Activated CD4-positive, alpha-beta T cell treated with anti-CD3 and anti-CD28 coated beads, Interleukin-2, amount 10 ng/mL, durations not matched to agents 24 days and 14 days (primary cell): Measurements from ENCODE around the gene SUSD6. TPM values are rescaled to one million over a fixed set of nuclear protein-coding genes. Genes with fewer than 3 reads are reported as not detected.

Experiments used
- DNase-seq: peaks from one replicate; pipeline ENCODE4 v3.0.0; 2022
- H3K27ac Mint-ChIP-seq: one replicate; pipeline ENCODE4 v1.8.0; 2022; ENCODE audit warnings: mild to moderate bottlenecking, mixed read lengths
- H3K27me3 Mint-ChIP-seq: one replicate; pipeline ENCODE4 v1.8.0; 2022; ENCODE audit warnings: mixed read lengths
- H3K36me3 Mint-ChIP-seq: one replicate; pipeline ENCODE4 v1.8.0; 2022; ENCODE audit warnings: low read depth, mild to moderate bottlenecking, mixed read lengths
- H3K4me1 Mint-ChIP-seq: one replicate; pipeline ENCODE4 v1.8.0; 2021; ENCODE audit warnings: mixed read lengths
- H3K4me3 Mint-ChIP-seq: one replicate; pipeline ENCODE4 v1.8.0; 2022; ENCODE audit warnings: mild to moderate bottlenecking, moderate library complexity, mixed read lengths
- H3K9me3 Mint-ChIP-seq: one replicate; pipeline ENCODE4 v1.8.0; 2021; ENCODE audit warnings: mixed read lengths
- intact Hi-C: fragments of 100-400 bp; cut with micrococcal nuclease; formaldehyde crosslinking; loops from one replicate; pipeline ENCODE4 v1.15.1; 2023
- total RNA-seq: library from RNA; stranded (reverse); gene quantifications from 2 replicates; pipeline ENCODE4 v1.2.3, GENCODE V29; 2022

The SUSD6 gene
- total RNA-seq, 1 donor from 2014 or later = 78.9 TPM

DNA sequence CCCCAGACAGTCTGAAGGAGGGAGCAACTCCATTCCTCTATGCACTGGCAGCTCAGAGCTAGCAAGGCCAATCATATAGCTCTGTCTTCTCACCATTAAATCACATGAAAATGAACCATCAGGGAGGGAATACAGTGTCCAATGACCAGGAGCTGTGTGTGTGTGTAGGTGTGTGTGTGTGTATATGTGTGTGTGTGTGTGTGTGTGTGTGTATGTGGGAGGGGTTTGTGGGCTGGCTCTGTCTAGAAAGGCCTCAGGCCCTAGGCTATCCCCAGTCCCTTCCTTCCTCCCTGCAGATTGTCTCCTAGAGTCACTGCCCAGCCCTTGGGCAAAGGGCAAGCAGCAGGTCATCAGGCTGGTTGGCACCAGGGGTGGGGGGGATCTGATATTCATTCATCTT, 5.7 kb upstream of the SUSD6 start:
- no peaks in the 10 kb centered on the region for H3K9me3 Mint-ChIP-seq
- no peak for DNase-seq
- no peaks in the 10 kb centered on the region for H3K27me3 Mint-ChIP-seq
- no peak overlapping the region for H3K27ac Mint-ChIP-seq
- H3K4me1 Mint-ChIP-seq = peaks cover 38% of the 10 kb centered on the region
- H3K4me3 Mint-ChIP-seq = no peak overlapping the region
- H3K36me3 Mint-ChIP-seq = no peaks in the 10 kb centered on the region
- intact Hi-C loops = no loop called here

DNA sequence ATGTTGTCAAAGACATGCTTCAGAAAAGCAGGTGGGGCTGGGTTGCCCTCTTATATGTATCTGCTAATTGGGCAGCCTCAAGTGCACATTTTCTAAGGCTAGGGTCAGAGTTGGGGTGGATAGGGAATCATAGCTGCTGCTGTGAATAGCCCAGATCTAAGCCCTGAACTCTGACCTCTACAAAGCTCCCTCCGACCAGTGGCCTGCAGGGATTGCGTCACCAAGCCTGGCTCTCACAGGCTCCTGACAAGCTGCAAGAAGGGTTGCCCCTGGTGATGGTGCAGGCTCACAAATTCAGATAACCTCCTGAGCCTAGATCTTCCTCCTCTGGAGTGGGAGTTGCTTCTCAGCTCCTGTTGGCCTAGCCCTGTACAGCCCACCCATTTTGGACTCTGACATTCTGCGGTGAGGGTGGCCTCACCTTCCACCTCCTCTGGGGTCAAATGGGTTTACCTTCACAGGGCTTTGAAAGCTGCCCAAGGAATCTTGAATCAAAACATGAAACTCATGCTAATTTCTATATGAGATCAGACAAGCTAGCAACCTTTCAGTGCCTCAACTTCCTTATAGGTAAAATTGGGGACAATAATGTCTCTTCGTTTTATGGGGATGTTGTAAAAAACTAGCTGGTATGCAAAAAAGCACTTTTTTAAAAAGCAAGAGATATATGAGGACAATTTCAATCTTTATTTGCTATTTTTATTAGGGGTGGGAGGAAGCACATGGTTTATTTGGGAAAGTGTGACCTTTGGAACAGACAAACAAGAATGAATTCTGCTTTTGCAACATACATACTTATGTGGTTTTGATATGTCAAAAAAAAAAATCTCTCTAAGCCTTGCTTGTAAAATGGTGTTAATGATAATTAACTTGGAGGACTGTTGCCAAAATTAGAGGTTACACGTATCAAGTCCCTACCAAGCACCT, 4.9 kb upstream of the SUSD6 start:
- H3K4me1 Mint-ChIP-seq = peaks cover 41% of the 10 kb centered on the region
- no peaks in the 10 kb centered on the region for H3K36me3 Mint-ChIP-seq
- no peak overlapping the region for H3K4me3 Mint-ChIP-seq
- no peaks in the 10 kb centered on the region for H3K27me3 Mint-ChIP-seq
- H3K9me3 Mint-ChIP-seq = no peaks in the 10 kb centered on the region
- intact Hi-C loops = no loop called here
- DNase-seq = no peak
- no peak overlapping the region for H3K27ac Mint-ChIP-seq

DNA sequence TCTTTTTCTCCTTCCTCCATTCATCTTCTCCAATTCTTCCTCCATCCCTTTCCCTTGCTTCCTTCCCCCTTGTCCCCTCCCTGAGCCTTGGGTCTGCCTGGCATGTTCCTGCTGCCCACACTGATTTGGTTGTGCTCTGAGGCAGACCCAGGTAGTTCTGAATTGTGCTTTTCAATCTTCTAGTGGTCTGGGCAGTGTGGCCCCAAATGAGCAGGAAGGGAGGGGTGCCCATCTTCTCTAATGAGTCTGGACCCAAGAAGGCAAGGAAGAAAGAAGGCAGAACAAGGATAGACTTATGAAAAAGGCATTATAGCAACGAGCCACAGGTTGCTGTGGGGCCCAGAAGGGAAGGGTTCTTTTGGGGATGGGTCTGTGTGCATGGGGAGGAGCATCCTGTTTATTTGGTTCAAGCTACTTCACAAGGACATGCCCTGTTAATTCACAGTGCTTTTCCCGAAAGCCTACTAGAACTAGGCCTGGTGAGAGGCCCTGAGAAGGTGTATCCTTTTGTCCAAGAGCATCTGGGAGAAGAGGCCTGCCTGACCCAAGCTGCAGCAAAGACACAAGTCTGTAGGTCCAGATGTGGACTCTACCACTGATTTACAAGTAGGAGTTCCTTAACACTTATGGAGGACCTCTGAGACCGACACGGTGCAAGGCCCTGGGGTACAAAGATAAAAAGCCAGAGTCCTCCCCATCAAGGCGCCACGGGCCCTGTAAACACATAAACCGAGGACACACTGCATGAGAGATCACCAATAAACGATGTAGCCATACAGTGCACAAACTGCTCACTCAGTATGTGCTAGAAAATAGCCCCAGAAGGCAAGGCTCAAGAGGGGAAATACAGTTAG, 1.1 kb upstream of the SUSD6 start:
- Mint-ChIP-seq H3K27me3 (no peaks in the 10 kb centered on the region), H3K27ac (peak overlapping the region; percentile 87), H3K4me1 (peaks cover 57% of the 10 kb centered on the region), H3K9me3 (no peaks in the 10 kb centered on the region), H3K36me3 (peaks cover 15% of the 10 kb centered on the region), H3K4me3 (peak overlapping the region; percentile 95)
- intact Hi-C loops = loop anchor here (2.0 to 10.0 kb wide), 5 partner anchors 15 to 1398 kb away; partner anchors contain the start of genes ERH, SLC39A9 and ZFP36L1
- DNase-seq = peak; percentile 70

DNA sequence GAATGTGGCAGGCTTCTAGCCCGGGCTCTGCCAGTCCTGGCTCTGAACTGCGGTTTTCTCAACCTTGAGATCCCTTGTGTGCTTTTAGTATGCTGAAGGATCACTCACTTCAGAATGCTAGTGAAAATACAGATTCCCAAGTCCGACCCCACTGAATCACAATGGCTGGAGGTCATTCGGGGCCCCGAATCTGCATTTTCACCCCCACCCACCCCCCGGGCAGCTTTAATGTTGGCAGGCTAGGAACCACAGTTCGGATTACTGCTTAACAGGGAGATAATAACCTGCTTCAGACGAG, 573 bp upstream of the SUSD6 start:
- Mint-ChIP-seq H3K27me3 (no peaks in the 10 kb centered on the region), H3K9me3 (no peaks in the 10 kb centered on the region), H3K4me1 (peaks cover 60% of the 10 kb centered on the region), H3K4me3 (peak overlapping the region; percentile 95), H3K36me3 (peaks cover 21% of the 10 kb centered on the region), H3K27ac (peak overlapping the region; percentile 87)
- intact Hi-C loops = loop anchor here (1.0 to 10.0 kb wide), 9 partner anchors 14 to 1399 kb away; partner anchors contain the start of genes ERH, SLC39A9, SRSF5 and ZFP36L1
- no peak for DNase-seq

DNA sequence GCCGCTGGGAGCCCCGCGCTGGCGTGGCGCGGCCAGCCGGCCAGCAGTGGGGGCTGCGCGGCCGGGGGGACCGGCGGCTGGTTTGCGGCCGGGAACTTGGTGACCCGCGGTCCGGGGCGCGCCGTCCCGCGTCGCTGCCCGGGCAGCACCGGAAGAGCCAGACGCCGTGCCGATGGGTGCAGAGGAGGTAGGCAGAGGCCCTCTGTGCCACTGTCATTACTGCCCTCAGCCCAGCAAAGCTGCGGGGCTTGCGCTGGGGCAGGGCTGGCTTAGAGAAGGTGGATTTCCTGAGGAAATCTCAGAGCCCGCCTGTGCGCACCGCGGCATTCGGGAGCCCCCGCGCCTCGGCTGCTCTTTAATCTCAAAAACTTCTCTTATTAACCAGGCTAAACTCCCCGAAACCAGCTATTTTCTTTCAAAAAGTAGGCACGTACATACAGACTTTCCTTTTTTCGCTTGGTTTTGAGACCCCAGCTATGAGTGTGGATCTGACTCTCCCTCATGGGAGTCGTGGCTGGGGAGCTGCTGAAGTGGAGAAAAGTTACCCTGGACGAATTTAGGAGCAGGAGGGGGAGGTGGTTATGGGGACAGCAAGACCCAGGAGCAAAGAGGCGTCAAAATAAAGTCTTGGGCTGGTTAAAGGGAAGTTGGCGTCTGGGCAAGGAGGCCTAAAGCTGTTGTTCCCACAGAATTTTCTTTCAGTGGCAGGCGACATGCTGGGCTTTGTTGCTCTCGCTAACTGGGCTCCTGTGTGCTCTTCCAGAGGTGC, 802 bp downstream of the SUSD6 start:
- Mint-ChIP-seq H3K27me3 (no peaks in the 10 kb centered on the region), H3K4me3 (peak overlapping the region; percentile 95), H3K36me3 (peaks cover 33% of the 10 kb centered on the region), H3K27ac (peak overlapping the region; percentile 97), H3K4me1 (peaks cover 65% of the 10 kb centered on the region), H3K9me3 (no peaks in the 10 kb centered on the region)
- intact Hi-C loops = loop anchor here (5.0 to 10.0 kb wide), 3 partner anchors 217 to 1400 kb away; partner anchors contain the start of genes ERH, SLC39A9 and ZFP36L1
- DNase-seq = peak; percentile 83

DNA sequence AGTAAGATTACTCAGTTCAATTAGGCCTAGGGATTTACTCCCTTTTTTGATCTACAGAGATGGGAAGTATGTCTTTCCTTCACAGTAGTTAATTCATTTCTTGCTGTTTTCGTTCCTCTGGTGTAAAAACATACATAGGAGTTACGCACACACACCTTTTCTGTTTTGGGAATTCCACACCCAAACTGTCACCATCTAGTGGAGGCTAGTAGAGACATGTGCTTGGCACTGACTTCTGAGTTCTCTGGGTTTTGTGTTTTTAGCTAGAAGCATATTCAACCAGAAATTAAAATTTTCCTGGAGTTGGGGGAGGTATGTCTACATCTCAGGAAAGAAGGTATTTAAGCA, 1.4 kb downstream of the SUSD6 start:
- Mint-ChIP-seq H3K9me3 (no peaks in the 10 kb centered on the region), H3K27ac (peak overlapping the region; percentile 97), H3K27me3 (no peaks in the 10 kb centered on the region), H3K4me1 (peaks cover 68% of the 10 kb centered on the region), H3K4me3 (peak overlapping the region; percentile 95), H3K36me3 (peaks cover 35% of the 10 kb centered on the region)
- DNase-seq = no peak
- intact Hi-C loops = loop anchor here (1.0 to 10.0 kb wide), 4 partner anchors 64 to 1400 kb away; partner anchors contain the start of genes ERH, SLC39A9 and ZFP36L1

DNA sequence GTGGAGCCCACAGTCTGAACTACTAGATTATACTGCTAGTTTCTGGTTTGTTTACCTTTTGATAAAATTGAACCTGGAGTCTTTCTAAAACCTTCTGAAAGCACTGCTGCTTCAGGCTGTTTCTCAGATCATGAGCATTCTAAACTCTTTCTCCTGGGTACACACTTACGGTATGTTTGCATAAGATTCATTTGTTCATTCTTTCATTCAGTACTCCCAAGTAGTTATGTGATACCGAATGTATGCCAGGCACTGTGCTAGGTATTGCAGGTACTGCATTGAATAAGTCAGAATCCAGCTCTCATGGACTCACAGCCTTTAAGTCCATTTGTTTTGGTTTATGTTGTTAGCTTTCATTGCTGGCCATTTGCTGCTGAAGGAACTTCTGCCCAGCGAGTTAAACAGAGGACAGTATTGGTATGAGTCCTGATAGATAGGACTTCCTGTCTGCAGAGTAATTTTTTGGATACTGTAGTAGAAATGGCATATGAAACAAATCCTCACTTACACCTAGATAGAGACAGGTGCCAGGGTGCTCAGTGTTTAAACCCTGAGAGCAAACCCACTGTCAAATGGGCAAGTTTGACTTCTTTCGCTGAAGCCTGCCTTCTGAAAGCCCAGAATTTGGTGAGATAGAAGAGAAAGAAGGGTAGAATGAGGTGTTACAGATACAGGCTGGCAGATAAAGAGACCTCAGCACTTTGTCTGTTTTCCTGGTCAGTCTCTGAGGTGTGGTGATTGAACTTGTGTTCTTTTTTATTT, 2.1 kb downstream of the SUSD6 start:
- peak; percentile 69 for DNase-seq
- H3K27ac Mint-ChIP-seq = peak overlapping the region; percentile 97
- peaks cover 35% of the 10 kb centered on the region for H3K36me3 Mint-ChIP-seq
- H3K9me3 Mint-ChIP-seq = no peaks in the 10 kb centered on the region
- H3K4me1 Mint-ChIP-seq = peaks cover 72% of the 10 kb centered on the region
- no peaks in the 10 kb centered on the region for H3K27me3 Mint-ChIP-seq
- intact Hi-C loops = loop anchor here (1.0 to 10.0 kb wide), 4 partner anchors 63 to 1401 kb away; partner anchors contain the start of genes ERH, SLC39A9 and ZFP36L1
- H3K4me3 Mint-ChIP-seq = peak overlapping the region; percentile 95

DNA sequence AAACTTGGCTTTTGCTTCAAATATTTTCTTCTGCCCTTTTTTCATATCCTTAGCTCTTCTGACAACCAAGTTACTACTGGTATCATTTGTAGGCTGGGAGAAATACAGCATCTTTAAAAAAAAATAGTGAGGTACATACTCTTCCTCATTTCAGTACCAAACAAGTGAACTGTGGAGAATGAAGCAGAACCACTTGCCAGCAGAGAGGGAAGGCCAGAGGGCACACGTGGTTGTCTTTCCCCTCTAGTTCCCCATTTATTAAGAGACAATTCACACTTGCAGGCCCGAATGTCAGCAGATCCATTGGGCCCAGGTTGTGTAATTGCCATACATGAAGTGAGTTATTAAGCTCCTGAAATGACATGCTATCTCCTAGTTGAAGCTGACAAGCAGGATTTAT, 3.2 kb downstream of the SUSD6 start:
- Mint-ChIP-seq H3K27ac (peak overlapping the region; percentile 100), H3K4me3 (peak overlapping the region; percentile 95), H3K4me1 (peaks cover 79% of the 10 kb centered on the region), H3K36me3 (peaks cover 42% of the 10 kb centered on the region), H3K27me3 (no peaks in the 10 kb centered on the region), H3K9me3 (no peaks in the 10 kb centered on the region)
- intact Hi-C loops = loop anchor here (5.0 to 10.0 kb wide), 3 partner anchors 220 to 1402 kb away; partner anchors contain the start of genes ERH, SLC39A9 and ZFP36L1
- DNase-seq = no peak

DNA sequence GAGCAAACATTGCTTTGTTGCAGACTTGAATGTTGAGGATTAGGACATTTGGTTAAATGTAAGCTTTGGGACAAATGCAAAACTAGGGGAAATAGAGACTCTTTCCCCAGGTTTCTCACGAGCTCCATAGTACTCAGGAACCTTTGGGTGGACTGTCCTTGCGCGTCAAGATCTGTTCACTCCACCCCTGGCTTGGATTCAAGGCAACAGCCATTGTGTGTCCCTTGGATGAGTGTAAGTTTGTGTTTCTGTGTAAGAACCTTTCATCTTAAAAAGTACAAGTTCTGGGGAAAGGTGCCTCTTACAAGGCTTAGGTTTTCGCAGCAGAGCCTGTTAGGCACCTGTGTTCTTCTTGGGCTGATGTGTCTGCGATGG, 3.7 kb downstream of the SUSD6 start:
- peaks cover 45% of the 10 kb centered on the region for H3K36me3 Mint-ChIP-seq
- H3K4me3 Mint-ChIP-seq = peak overlapping the region; percentile 95
- intact Hi-C loops = loop anchor here (1.0 to 10.0 kb wide), 5 partner anchors 10 to 820 kb away; partner anchors contain the start of genes ERH, SLC39A9 and ZFP36L1

DNA sequence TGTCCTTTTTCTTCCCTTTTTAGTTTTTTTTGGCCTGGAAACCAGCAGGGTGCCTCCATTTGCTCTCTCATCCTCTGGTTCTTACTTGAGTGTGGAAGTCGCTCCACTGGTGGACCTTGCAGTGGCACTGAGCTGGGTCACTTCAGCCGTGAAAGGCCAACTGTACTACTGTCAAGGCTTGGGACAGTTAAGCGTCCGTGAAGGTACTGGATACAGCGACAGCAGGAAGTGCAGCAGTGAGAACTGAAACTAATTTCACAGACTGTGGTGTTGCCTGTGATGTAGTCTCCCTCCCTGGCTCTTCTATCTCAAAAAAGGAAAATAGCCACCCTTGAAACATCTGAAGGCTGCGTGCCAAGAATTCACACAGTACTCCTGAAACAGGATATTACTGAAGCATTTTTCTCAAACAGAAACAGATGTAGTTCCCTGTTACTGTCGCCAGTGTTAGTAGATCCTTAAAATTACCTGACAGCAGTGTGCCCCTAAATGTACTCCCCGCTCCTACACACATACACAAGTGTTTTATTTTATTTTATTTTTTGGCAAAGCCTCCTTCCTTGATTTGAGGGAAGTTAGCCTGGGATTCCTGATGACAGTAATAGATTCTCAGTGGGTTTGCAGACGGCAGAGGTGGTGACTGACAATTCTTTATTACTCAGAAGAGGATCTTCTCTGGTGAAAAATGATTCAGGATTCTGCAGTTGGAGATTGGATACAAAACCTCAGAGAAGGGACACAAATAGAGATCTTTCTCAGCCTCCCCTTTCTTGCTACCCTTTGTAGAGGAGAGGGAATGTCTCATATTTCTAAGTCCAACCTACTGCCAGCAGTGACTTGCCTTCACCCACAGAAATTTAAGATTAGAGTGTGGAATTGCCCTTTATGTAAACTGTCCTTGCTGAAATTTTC, 4.4 kb downstream of the SUSD6 start:
- peaks cover 48% of the 10 kb centered on the region for H3K36me3 Mint-ChIP-seq
- no peaks in the 10 kb centered on the region for H3K27me3 Mint-ChIP-seq

More for the DNA sequence above, 3.7 kb downstream of the SUSD6 start:
- Mint-ChIP-seq H3K27me3 (no peaks in the 10 kb centered on the region), H3K27ac (peak overlapping the region; percentile 100), H3K4me1 (peaks cover 78% of the 10 kb centered on the region), H3K9me3 (peaks cover 2% of the 10 kb centered on the region)
- no peak for DNase-seq

DNA sequence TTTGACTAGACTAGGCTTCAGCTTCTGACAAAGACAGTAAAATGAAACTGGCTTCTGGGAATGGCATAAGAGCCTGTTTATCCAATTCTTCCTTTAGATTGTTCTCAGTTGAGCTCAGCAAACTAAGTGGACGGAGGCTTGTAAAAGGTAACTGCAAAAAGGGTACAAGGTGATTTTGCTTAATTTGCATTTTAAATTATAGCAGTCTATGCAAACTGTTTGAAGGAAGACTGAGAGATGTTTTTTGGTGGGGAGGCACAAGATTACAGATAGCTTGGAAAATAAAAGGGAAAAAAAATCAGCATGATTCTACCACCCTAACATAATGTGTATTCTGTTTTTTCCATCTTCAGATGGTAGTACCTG, 5.0 kb downstream of the SUSD6 start:
- DNase-seq = no peak

More for the DNA sequence above, 4.4 kb downstream of the SUSD6 start:
- H3K27ac Mint-ChIP-seq = peak overlapping the region; percentile 100
- peaks cover 3% of the 10 kb centered on the region for H3K9me3 Mint-ChIP-seq
- peak; percentile 87 for DNase-seq
- peak overlapping the region; percentile 95 for H3K4me3 Mint-ChIP-seq
- H3K4me1 Mint-ChIP-seq = peaks cover 79% of the 10 kb centered on the region
- intact Hi-C loops = loop anchor here (1.0 to 10.0 kb wide), 5 partner anchors 10 to 821 kb away; partner anchors contain the start of genes ERH, SLC39A9 and ZFP36L1

More for the DNA sequence above, 5.0 kb downstream of the SUSD6 start:
- no peaks in the 10 kb centered on the region for H3K27me3 Mint-ChIP-seq
- peaks cover 48% of the 10 kb centered on the region for H3K36me3 Mint-ChIP-seq
- intact Hi-C loops = loop anchor here (10.0 kb wide), 2 partner anchors 222 to 822 kb away; partner anchors contain the start of genes ERH, SLC39A9 and ZFP36L1
- peak overlapping the region; percentile 100 for H3K27ac Mint-ChIP-seq
- H3K4me1 Mint-ChIP-seq = peaks cover 82% of the 10 kb centered on the region
- peak overlapping the region; percentile 95 for H3K4me3 Mint-ChIP-seq
- peaks cover 3% of the 10 kb centered on the region for H3K9me3 Mint-ChIP-seq
